Endothelial cell of umbilical vein (primary cell): ENCODE measurements around the gene LBR. TPM values are rescaled to one million over a fixed set of nuclear protein-coding genes. Genes with fewer than 3 reads are reported as not detected.

Experiments
- BruUV-seq: library from RNA; stranded (reverse); fragments of 400-500 nt; replicated peaks from 2 replicates; lab custom pipeline; 2021; lab: Mats Ljungman, UMichigan
- CTCF ChIA-PET: fragments of 300-600, 350-600 bp; sonication (Branson Sonifier 250); formaldehyde crosslinking; loops from one replicate; lab custom pipeline; 2021; ENCODE audit warnings: antibody characterized with exemption, inconsistent platforms; lab: Charles Lee
- POLR2A ChIA-PET: fragments of 300-600, 350-600 bp; sonication (Branson Sonifier 250); formaldehyde crosslinking; loops from one replicate; lab custom pipeline; 2021; ENCODE audit warnings: antibody characterized with exemption, inconsistent platforms; lab: Charles Lee
- DNase-seq: peaks from one replicate; pipeline ENCODE4 v3.0.0-alpha.2; 2011; ENCODE audit warnings: low read depth, low spot score
- FAIRE-seq: peaks from 2 replicates; lab custom pipeline; 2011; peaks lifted over from hg19 to GRCh38; lab: Jason Lieb, UNC
- H2AFZ ChIP-seq: 2 replicates; pipeline ENCODE4 v1.6.0; 2012; ENCODE audit warnings: low read depth, low read length, control low read depth, inconsistent platforms
- H3K27ac ChIP-seq: 2 replicates; pipeline ENCODE4 v1.5.1; 2011; ENCODE audit warnings: low read depth, mild to moderate bottlenecking, control low read depth, low read length, moderate library complexity; ENCODE audit not compliant: insufficient read depth
- H3K27me3 ChIP-seq, 2 experiments: 2 replicates each; pipeline versions ENCODE4 v1.6.0 to v1.6.1; 2011; ENCODE audit warnings: low read length in 2 of 2, mixed read lengths in 1 of 2; ENCODE audit not compliant: control insufficient read depth in 2 of 2, insufficient read depth in 2 of 2
- H3K36me3 ChIP-seq, 2 experiments: 2 replicates in 1 of 2; 3 replicates in 1 of 2; pipeline ENCODE4 v1.5.1; 2011; ENCODE audit warnings: low read length in 2 of 2, mild to moderate bottlenecking in 1 of 2, moderate library complexity in 1 of 2; ENCODE audit not compliant: control insufficient read depth in 2 of 2, insufficient read depth in 2 of 2; ENCODE audit errors: extremely low read depth in 1 of 2
- H3K4me1 ChIP-seq: 3 replicates; pipeline ENCODE4 v1.5.1; 2011; ENCODE audit warnings: mild to moderate bottlenecking, low read length; ENCODE audit not compliant: control insufficient read depth, insufficient read depth; ENCODE audit errors: extremely low read depth
- H3K4me2 ChIP-seq: 2 replicates; pipeline ENCODE4 v1.6.1; 2011; ENCODE audit warnings: low read length, control low read depth, mixed read lengths; ENCODE audit not compliant: insufficient read depth
- H3K4me3 ChIP-seq, 3 experiments: fragments of 200-600 bp in 1 of 3; sonication (generic), shearing (Covaris generic) in 1 of 3; replicated peaks in 1 of 3; 2 replicates each; pipeline ENCODE4 v1.5.1; 2011 to 2016; ENCODE audit warnings: control low read depth in 3 of 3, low read length in 3 of 3, mild to moderate bottlenecking in 2 of 3, inconsistent platforms in 1 of 3, low read depth in 1 of 3, moderate library complexity in 1 of 3; ENCODE audit not compliant: insufficient read depth in 1 of 3
- H3K79me2 ChIP-seq: 2 replicates; pipeline ENCODE4 v1.6.0; 2012; ENCODE audit warnings: low read length, inconsistent platforms; ENCODE audit not compliant: control insufficient read depth, insufficient read depth
- H3K9ac ChIP-seq: replicated peaks from 2 replicates; pipeline ENCODE3; 2011; ENCODE audit warnings: low read length, control low read depth; ENCODE audit not compliant: insufficient read depth; ENCODE audit errors: extremely low read depth
- H3K9me1 ChIP-seq: replicated peaks from 3 replicates; pipeline ENCODE4 v1.6.0; 2011; ENCODE audit warnings: mild to moderate bottlenecking, low read length; ENCODE audit not compliant: control insufficient read depth, insufficient read depth; ENCODE audit errors: extremely low read depth
- H3K9me3 ChIP-seq: replicated peaks from 2 replicates; pipeline ENCODE4 v1.5.1; 2012; ENCODE audit warnings: low read length, inconsistent platforms; ENCODE audit not compliant: control insufficient read depth, insufficient read depth
- H4K20me1 ChIP-seq: replicated peaks from 2 replicates; pipeline ENCODE3; 2011; ENCODE audit warnings: mild to moderate bottlenecking, low read length; ENCODE audit not compliant: control insufficient read depth, insufficient read depth; ENCODE audit errors: extremely low read depth
- EZH2 ChIP-seq: IDR thresholded peaks from 2 replicates; pipeline ENCODE4 v1.6.1; 2012; ENCODE audit warnings: borderline replicate concordance, low read depth, mild to moderate bottlenecking, moderate library complexity, low read length, inconsistent platforms; ENCODE audit not compliant: severe bottlenecking
- FOS ChIP-seq: IDR thresholded peaks from 2 replicates; pipeline ENCODE4 v1.6.1; 2011; ENCODE audit warnings: mild to moderate bottlenecking, low read length, moderate library complexity, borderline replicate concordance; ENCODE audit not compliant: insufficient read depth
- GATA2 ChIP-seq: IDR thresholded peaks from 2 replicates; pipeline ENCODE4 v1.7.0; 2011; ENCODE audit warnings: low read depth, mild to moderate bottlenecking, moderate library complexity, mixed read lengths, low read length; ENCODE audit not compliant: insufficient read length, insufficient read depth
- JUN ChIP-seq: IDR thresholded peaks from 2 replicates; pipeline ENCODE4 v1.6.1; 2011; ENCODE audit warnings: borderline replicate concordance, low read depth; ENCODE audit not compliant: insufficient read length, insufficient read depth
- MYC ChIP-seq: IDR thresholded peaks from one replicate; pipeline ENCODE4 v1.6.1; 2011; ENCODE audit warnings: mild to moderate bottlenecking, low read depth, low read length
- POLR2A ChIP-seq: IDR thresholded peaks from 2 replicates; pipeline ENCODE4 v1.6.1; 2012; ENCODE audit warnings: low read depth, mild to moderate bottlenecking, control low read depth, low read length
- POLR2AphosphoS5 ChIP-seq: IDR thresholded peaks from 2 replicates; pipeline ENCODE4 v1.6.1; 2012; ENCODE audit warnings: low read depth, mild to moderate bottlenecking, control low read depth, low read length, moderate library complexity; ENCODE audit not compliant: insufficient read depth
- dilution Hi-C: fragments of 300-500 bp; cut with MboI; formaldehyde crosslinking; loops from one replicate; pipeline ENCODE4 v1.15.0; 2019; ENCODE audit warnings: low sequenced_read_pairs; ENCODE audit not compliant: extremely low pct_ligation_motif_present
- intact Hi-C: fragments of 100-400 bp; cut with micrococcal nuclease; formaldehyde crosslinking; loops from one replicate; pipeline ENCODE4 v1.10.0; 2022
- polyA plus RNA-seq, 4 experiments: library from polyadenylated mRNA; depleted of rRNA in 3 of 4; stranded (reverse) in 3 of 4; unstranded in 1 of 4; fragments of >200 nt; gene quantifications; 2 replicates each; pipeline versions ENCODE4 v1.2.1 to v1.2.3, GENCODE V29; 2011 to 2012; ENCODE audit warnings: missing spikeins in 1 of 4
- total RNA-seq: library from RNA; stranded (reverse); gene quantifications from 2 replicates; pipeline ENCODE4 v1.2.3, GENCODE V29; 2021
- TF ChIP-seq, protein P1 (sequence below): IDR thresholded peaks from 2 replicates; pipeline ENCODE4 v1.6.1; 2011; ENCODE audit not compliant: insufficient read depth, insufficient read length
- TF ChIP-seq, protein P2 (sequence below), 2 donors: IDR thresholded peaks; 1 replicate in 1 of 2; 2 replicates in 1 of 2; pipeline ENCODE4 v1.5.1; 2011; ENCODE audit warnings: low read length in 2 of 2, mild to moderate bottlenecking in 2 of 2, moderate library complexity in 2 of 2, control low read depth in 1 of 2, inconsistent platforms in 1 of 2, low read depth in 1 of 2; ENCODE audit not compliant: insufficient read depth in 1 of 2; ENCODE audit errors: extremely low read depth in 1 of 2

LBR gene
- total and polyA plus RNA-seq, 2 donors (not counting 3 experiments of a cell fraction or from before 2014, with no cell fraction given): 53.9 to 119 TPM

DNA sequence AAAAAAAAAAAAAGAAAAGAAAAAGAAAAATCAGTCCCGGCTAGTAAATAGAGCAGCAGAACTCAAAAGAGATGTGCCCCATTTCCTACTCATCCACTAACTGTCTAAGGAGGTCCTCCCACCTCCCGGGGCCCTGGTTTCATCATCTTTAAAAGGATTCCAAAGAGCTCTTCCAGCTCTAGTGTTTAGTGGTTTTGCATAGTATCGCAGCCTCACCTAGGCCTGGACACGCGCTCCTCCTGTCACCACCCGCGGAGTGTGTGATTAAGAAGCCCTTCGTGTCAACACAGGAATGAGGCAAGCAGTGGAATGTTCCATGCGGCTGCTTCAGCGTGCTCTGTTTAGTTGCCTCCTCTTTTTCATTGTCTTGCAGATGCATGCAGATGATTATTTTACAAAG lies 49.0 kb downstream of the LBR start:
- Histone ChIP-seq H4K20me1 (no peaks in the 10 kb centered on the region), H3K27me3 (no peaks in the 10 kb centered on the region), H3K4me2 (no peak overlapping the region), H3K9me1 (no peaks in the 10 kb centered on the region), H3K9ac (no peak overlapping the region), H2AFZ (no peak overlapping the region), H3K36me3 (no peaks in the 10 kb centered on the region), H3K4me3 (no peak overlapping the region), H3K9me3 (no peaks in the 10 kb centered on the region), H3K4me1 (no peaks in the 10 kb centered on the region), H3K27ac (no peak overlapping the region), H3K79me2 (no peaks in the 10 kb centered on the region)
- intact Hi-C loops (no loop called here), dilution Hi-C loops (no loop called here)
- FAIRE-seq (no peak), DNase-seq (no peak)
- BruUV-seq: no TSS peak
- ChIA-PET POLR2A (no interaction called here), CTCF (interaction anchor here (1.6 kb wide), 1 partner anchor 11 kb away, joined by 5 read pairs; no protein-coding TSS in a partner anchor)
- no peak for TF ChIP-seq MYC
- TF ChIP-seq, protein P1, sequence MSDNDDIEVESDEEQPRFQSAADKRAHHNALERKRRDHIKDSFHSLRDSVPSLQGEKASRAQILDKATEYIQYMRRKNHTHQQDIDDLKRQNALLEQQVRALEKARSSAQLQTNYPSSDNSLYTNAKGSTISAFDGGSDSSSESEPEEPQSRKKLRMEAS: no peak
- TF ChIP-seq POLR2AphosphoS5: no peak
- no peak for TF ChIP-seq GATA2
- no peak for TF ChIP-seq JUN
- TF ChIP-seq POLR2A: no peak

DNA sequence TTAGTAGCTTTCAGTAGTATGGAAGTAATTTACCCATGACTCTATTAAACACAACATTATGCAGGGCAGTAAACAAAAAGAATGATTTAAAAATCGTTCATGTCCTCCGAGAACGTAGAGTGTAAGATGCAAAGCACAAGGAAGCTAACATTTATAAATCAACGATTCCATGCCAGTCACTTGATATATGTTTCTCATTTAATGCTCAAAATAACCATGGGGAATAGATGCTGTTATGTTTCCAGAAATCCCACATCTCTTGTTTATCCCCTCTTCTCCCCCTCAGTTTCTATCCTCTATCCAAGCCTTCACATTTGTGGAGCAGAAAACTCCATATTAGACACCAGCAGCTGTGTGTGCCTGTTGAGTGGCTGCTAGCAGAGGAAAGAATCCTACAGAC lies 52.8 kb downstream of the LBR start:
- no peaks in the 10 kb centered on the region for H3K36me3 ChIP-seq
- TF ChIP-seq, protein P2, sequence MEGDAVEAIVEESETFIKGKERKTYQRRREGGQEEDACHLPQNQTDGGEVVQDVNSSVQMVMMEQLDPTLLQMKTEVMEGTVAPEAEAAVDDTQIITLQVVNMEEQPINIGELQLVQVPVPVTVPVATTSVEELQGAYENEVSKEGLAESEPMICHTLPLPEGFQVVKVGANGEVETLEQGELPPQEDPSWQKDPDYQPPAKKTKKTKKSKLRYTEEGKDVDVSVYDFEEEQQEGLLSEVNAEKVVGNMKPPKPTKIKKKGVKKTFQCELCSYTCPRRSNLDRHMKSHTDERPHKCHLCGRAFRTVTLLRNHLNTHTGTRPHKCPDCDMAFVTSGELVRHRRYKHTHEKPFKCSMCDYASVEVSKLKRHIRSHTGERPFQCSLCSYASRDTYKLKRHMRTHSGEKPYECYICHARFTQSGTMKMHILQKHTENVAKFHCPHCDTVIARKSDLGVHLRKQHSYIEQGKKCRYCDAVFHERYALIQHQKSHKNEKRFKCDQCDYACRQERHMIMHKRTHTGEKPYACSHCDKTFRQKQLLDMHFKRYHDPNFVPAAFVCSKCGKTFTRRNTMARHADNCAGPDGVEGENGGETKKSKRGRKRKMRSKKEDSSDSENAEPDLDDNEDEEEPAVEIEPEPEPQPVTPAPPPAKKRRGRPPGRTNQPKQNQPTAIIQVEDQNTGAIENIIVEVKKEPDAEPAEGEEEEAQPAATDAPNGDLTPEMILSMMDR (IDR thresholded peaks at IDR 0.05; ENCODE audit: extremely low read depth in 1 of 2, insufficient read depth in 1 of 2, low read depth in 1 of 2, low read length in 2 of 2): no peak
- TF ChIP-seq EZH2 (no peak), MYC (no peak), POLR2A (no peak), JUN (no peak), GATA2 (no peak), FOS (no peak), POLR2AphosphoS5 (no peak)
- TF ChIP-seq, protein P1: no peak
- no TSS peak for BruUV-seq
- H3K9me3 ChIP-seq: no peaks in the 10 kb centered on the region
- H3K9ac ChIP-seq: no peak overlapping the region
- H3K4me3 ChIP-seq: no peak overlapping the region
- intact Hi-C loops: no loop called here
- POLR2A ChIA-PET: no interaction called here
- H2AFZ ChIP-seq: no peak overlapping the region
- no peaks in the 10 kb centered on the region for H3K27me3 ChIP-seq
- H3K4me2 ChIP-seq: no peak overlapping the region
- no peak for FAIRE-seq
- no peaks in the 10 kb centered on the region for H3K4me1 ChIP-seq
- no peaks in the 10 kb centered on the region for H3K9me1 ChIP-seq
- dilution Hi-C loops: no loop called here
- H3K27ac ChIP-seq: no peak overlapping the region
- no peaks in the 10 kb centered on the region for H3K79me2 ChIP-seq
- DNase-seq: no peak
- H4K20me1 ChIP-seq: no peaks in the 10 kb centered on the region
- CTCF ChIA-PET: no interaction called here
